Endothelial cell (in vitro differentiated cells): ENCODE measurements around the gene PTPRK. TPM values are rescaled to one million over a fixed set of nuclear protein-coding genes. Genes with fewer than 3 reads are reported as not detected.

Experiments
- DNase-seq: peaks from one replicate; pipeline ENCODE4 v3.0.0; 2021; ENCODE audit warnings: low spot score
- H3K27ac Mint-ChIP-seq: one replicate; pipeline ENCODE4 v1.8.0; 2021; ENCODE audit warnings: mixed read lengths, inconsistent platforms; ENCODE audit not compliant: unreplicated experiment
- H3K27me3 Mint-ChIP-seq: one replicate; pipeline ENCODE4 v1.8.0; 2021; ENCODE audit warnings: mild to moderate bottlenecking, moderate library complexity, mixed read lengths, inconsistent platforms; ENCODE audit not compliant: unreplicated experiment
- H3K36me3 Mint-ChIP-seq: one replicate; pipeline ENCODE4 v1.8.0; 2021; ENCODE audit warnings: mild to moderate bottlenecking, low read depth, mixed read lengths, inconsistent platforms; ENCODE audit not compliant: unreplicated experiment
- H3K4me1 Mint-ChIP-seq: one replicate; pipeline ENCODE4 v1.8.0; 2021; ENCODE audit warnings: mild to moderate bottlenecking, mixed read lengths, inconsistent platforms; ENCODE audit not compliant: unreplicated experiment
- H3K4me3 Mint-ChIP-seq: one replicate; pipeline ENCODE4 v1.8.0; 2021; ENCODE audit warnings: mild to moderate bottlenecking, mixed read lengths, inconsistent platforms; ENCODE audit not compliant: unreplicated experiment
- H3K9me3 Mint-ChIP-seq: one replicate; pipeline ENCODE4 v1.8.0; 2021; ENCODE audit warnings: mixed read lengths, inconsistent platforms; ENCODE audit not compliant: unreplicated experiment
- CTCF ChIP-seq: fragments of 200-600 bp; sonication (generic); IDR thresholded peaks from one replicate; pipeline ENCODE4 v1.5.0; 2021; ENCODE audit warnings: antibody characterized with exemption; ENCODE audit not compliant: unreplicated experiment
- total RNA-seq: library from RNA; stranded (reverse); fragmentation: NEBNext Ultra II Directional; extraction: Animal tissue kit (Norgen Biotek cat#: 25700); gene quantifications from one replicate; pipeline ENCODE4 v1.2.1, GENCODE V29; 2021; ENCODE audit not compliant: unreplicated experiment

Gene PTPRK
- total RNA-seq, 1 donor from 2014 or later, result 47.3 TPM

DNA sequence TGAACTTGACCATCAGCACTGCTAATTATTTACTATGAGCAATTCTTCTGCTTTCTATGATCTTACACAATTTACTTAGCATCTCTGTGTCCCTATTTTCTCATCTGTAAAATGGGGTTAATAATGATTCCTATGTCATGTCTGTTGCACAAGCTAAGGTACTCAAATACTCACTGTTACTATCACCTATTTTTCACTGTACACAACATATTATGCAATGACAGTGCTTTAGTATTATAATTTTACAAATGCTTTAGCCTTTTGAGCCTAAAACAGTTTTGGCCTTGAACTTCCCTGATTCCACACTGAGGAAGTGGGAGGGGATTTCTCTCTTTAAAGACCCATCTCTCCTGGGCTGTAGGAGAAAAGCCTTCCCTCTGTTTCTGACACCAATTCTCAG lies 582.7 kb downstream of the PTPRK start:
- Mint-ChIP-seq H3K36me3 (peaks cover 3% of the 10 kb centered on the region), H3K27me3 (no peaks in the 10 kb centered on the region), H3K9me3 (no peaks in the 10 kb centered on the region), H3K4me1 (peaks cover 10% of the 10 kb centered on the region), H3K4me3 (no peak overlapping the region), H3K27ac (no peak overlapping the region)
- no peak for DNase-seq
- TF ChIP-seq CTCF, result no peak

GRCh38 chr6:127937102-127937501 lies 583.3 kb downstream of the PTPRK start:
- H3K4me3 Mint-ChIP-seq, result no peak overlapping the region
- no peak for TF ChIP-seq CTCF
- DNase-seq, result no peak
- no peaks in the 10 kb centered on the region for H3K27me3 Mint-ChIP-seq
- no peak overlapping the region for H3K27ac Mint-ChIP-seq
- H3K4me1 Mint-ChIP-seq, result peaks cover 10% of the 10 kb centered on the region
- no peaks in the 10 kb centered on the region for H3K9me3 Mint-ChIP-seq
- H3K36me3 Mint-ChIP-seq, result peaks cover 3% of the 10 kb centered on the region

- H3K27ac Mint-ChIP-seq, result no peak overlapping the region
- no peak for DNase-seq
- TF ChIP-seq CTCF, result no peak
- H3K4me3 Mint-ChIP-seq, result no peak overlapping the region
- H3K4me1 Mint-ChIP-seq, result peaks cover 5% of the 10 kb centered on the region
- no peaks in the 10 kb centered on the region for H3K9me3 Mint-ChIP-seq
- H3K27me3 Mint-ChIP-seq, result no peaks in the 10 kb centered on the region
- H3K36me3 Mint-ChIP-seq, result peaks cover 3% of the 10 kb centered on the region
Observed at GRCh38 chr6:127934956-127935355, 585.4 kb downstream of the PTPRK start.

- Mint-ChIP-seq H3K4me3 (no peak overlapping the region), H3K9me3 (no peaks in the 10 kb centered on the region), H3K27ac (no peak overlapping the region), H3K4me1 (peaks cover 5% of the 10 kb centered on the region), H3K27me3 (no peaks in the 10 kb centered on the region), H3K36me3 (peaks cover 3% of the 10 kb centered on the region)
- TF ChIP-seq CTCF, result no peak
- DNase-seq, result no peak
Observed at GRCh38 chr6:127933852-127934840, 586.3 kb downstream of the PTPRK start.

GRCh38 chr6:127933137-127933536 lies 587.3 kb downstream of the PTPRK start:
- peaks cover 9% of the 10 kb centered on the region for H3K36me3 Mint-ChIP-seq
- H3K27me3 Mint-ChIP-seq, result no peaks in the 10 kb centered on the region
- H3K4me3 Mint-ChIP-seq, result no peak overlapping the region
- H3K27ac Mint-ChIP-seq, result no peak overlapping the region
- no peaks in the 10 kb centered on the region for H3K4me1 Mint-ChIP-seq
- H3K9me3 Mint-ChIP-seq, result no peaks in the 10 kb centered on the region
- no peak for TF ChIP-seq CTCF
- DNase-seq, result no peak
